Measurements from ENCODE around the gene WDFY2. TPM values are rescaled to one million over a fixed set of nuclear protein-coding genes. Genes with fewer than 3 reads are reported as not detected.

WDFY2 gene
- total and polyA plus RNA-seq, 4 donors = 2.5 to 24.4 (median 11.2) TPM

- intact Hi-C loops (cut with DNase I) = no loop called here
- H3K27me3 ChIP-seq (ENCODE audit: control insufficient read depth in 1 of 2, insufficient read depth in 2 of 2, low read length in 1 of 2) = no peaks in the 10 kb centered on the region
- no peaks in the 10 kb centered on the region for H3K9me3 ChIP-seq (ENCODE audit: control insufficient read depth, low read length)
- DNase-seq = no peak
- no peaks in the 10 kb centered on the region for H3K36me3 ChIP-seq (ENCODE audit: control insufficient read depth in 1 of 2, insufficient read depth in 2 of 2, low read length in 1 of 2)
- no peak overlapping the region for H3K4me3 ChIP-seq (ENCODE audit: low read length in 2 of 2)
- ATAC-seq (ENCODE audit: low FRiP score) = no peak
- no peak overlapping the region for H3K27ac ChIP-seq (ENCODE audit: low read depth in 1 of 2, low read length in 2 of 2)
- peaks cover 0 to 6% of the 10 kb centered on the region in 2 donors for H3K4me1 ChIP-seq (ENCODE audit: control insufficient read depth in 1 of 2, insufficient read depth in 2 of 2, low read length in 2 of 2)
- 36 to 38% methylated on average over 3 of the region's 3 CpGs for WGBS, 2 donors
Measured at GRCh38 chr13:51698352-51698751, 114.1 kb downstream of the WDFY2 start.

- ATAC-seq (ENCODE audit: low FRiP score) (no peak), DNase-seq (no peak)
- Histone ChIP-seq H3K4me3 (ENCODE audit: low read length in 2 of 2) (no peak overlapping the region), H3K4me1 (ENCODE audit: control insufficient read depth in 1 of 2, insufficient read depth in 2 of 2, low read length in 2 of 2) (no peaks in the 10 kb centered on the region), H3K27me3 (ENCODE audit: control insufficient read depth in 1 of 2, insufficient read depth in 2 of 2, low read length in 1 of 2) (no peaks in the 10 kb centered on the region), H3K36me3 (ENCODE audit: control insufficient read depth in 1 of 2, insufficient read depth in 2 of 2, low read length in 1 of 2) (peaks cover 0 to 3% of the 10 kb centered on the region in 2 donors), H3K9me3 (ENCODE audit: control insufficient read depth, low read length) (no peaks in the 10 kb centered on the region), H3K27ac (ENCODE audit: low read depth in 1 of 2, low read length in 2 of 2) (no peak overlapping the region)
- WGBS, 2 donors = 85 to 86% methylated on average over 3 of the region's 3 CpGs
- intact Hi-C loops (cut with DNase I) = no loop called here
Measured at GRCh38 chr13:51704399-51705313, 120.4 kb downstream of the WDFY2 start.

GRCh38 chr13:51707461-51707860 lies 123.2 kb downstream of the WDFY2 start:
- H3K36me3 ChIP-seq (ENCODE audit: control insufficient read depth in 1 of 2, insufficient read depth in 2 of 2, low read length in 1 of 2) = peaks cover 0 to 3% of the 10 kb centered on the region in 2 donors
- H3K27ac ChIP-seq (ENCODE audit: low read depth in 1 of 2, low read length in 2 of 2) = no peak overlapping the region
- no peaks in the 10 kb centered on the region for H3K4me1 ChIP-seq (ENCODE audit: control insufficient read depth in 1 of 2, insufficient read depth in 2 of 2, low read length in 2 of 2)
- H3K4me3 ChIP-seq (ENCODE audit: low read length in 2 of 2) = no peak overlapping the region
- intact Hi-C loops (cut with DNase I) = no loop called here
- H3K27me3 ChIP-seq (ENCODE audit: control insufficient read depth in 1 of 2, insufficient read depth in 2 of 2, low read length in 1 of 2) = no peaks in the 10 kb centered on the region
- DNase-seq (no peak), ATAC-seq (ENCODE audit: low FRiP score) (no peak)
- no peaks in the 10 kb centered on the region for H3K9me3 ChIP-seq (ENCODE audit: control insufficient read depth, low read length)

GRCh38 chr13:51713807-51714206 lies 129.5 kb downstream of the WDFY2 start:
- intact Hi-C loops (cut with DNase I) = no loop called here
- no peak for ATAC-seq (ENCODE audit: low FRiP score)
- 94 to 97% methylated on average over 1 of the region's 1 CpG for WGBS, 2 donors

GRCh38 chr13:51714663-51715168 lies 130.5 kb downstream of the WDFY2 start:
- ATAC-seq (ENCODE audit: low FRiP score) = no peak
- H3K27ac ChIP-seq (ENCODE audit: low read depth in 1 of 2, low read length in 2 of 2) = no peak overlapping the region
- H3K4me1 ChIP-seq (ENCODE audit: control insufficient read depth in 1 of 2, insufficient read depth in 2 of 2, low read length in 2 of 2) = no peaks in the 10 kb centered on the region
- H3K9me3 ChIP-seq (ENCODE audit: control insufficient read depth, low read length) = no peaks in the 10 kb centered on the region
- H3K36me3 ChIP-seq (ENCODE audit: control insufficient read depth in 1 of 2, insufficient read depth in 2 of 2, low read length in 1 of 2) = no peaks in the 10 kb centered on the region
- intact Hi-C loops (cut with DNase I) = no loop called here
- no peaks in the 10 kb centered on the region for H3K27me3 ChIP-seq (ENCODE audit: control insufficient read depth in 1 of 2, insufficient read depth in 2 of 2, low read length in 1 of 2)
- H3K4me3 ChIP-seq (ENCODE audit: low read length in 2 of 2) = no peak overlapping the region
- no peak for DNase-seq
- WGBS, 2 donors = 71% methylated on average over 2 of the region's 2 CpGs

More at GRCh38 chr13:51713807-51714206, 129.5 kb downstream of the WDFY2 start:
- Histone ChIP-seq H3K4me3 (ENCODE audit: low read length in 2 of 2) (no peak overlapping the region), H3K27me3 (ENCODE audit: control insufficient read depth in 1 of 2, insufficient read depth in 2 of 2, low read length in 1 of 2) (no peaks in the 10 kb centered on the region), H3K4me1 (ENCODE audit: control insufficient read depth in 1 of 2, insufficient read depth in 2 of 2, low read length in 2 of 2) (no peaks in the 10 kb centered on the region), H3K27ac (ENCODE audit: low read depth in 1 of 2, low read length in 2 of 2) (no peak overlapping the region), H3K36me3 (ENCODE audit: control insufficient read depth in 1 of 2, insufficient read depth in 2 of 2, low read length in 1 of 2) (no peaks in the 10 kb centered on the region), H3K9me3 (ENCODE audit: control insufficient read depth, low read length) (no peaks in the 10 kb centered on the region)
- DNase-seq = no peak

- intact Hi-C loops (cut with DNase I) = no loop called here
- Histone ChIP-seq H3K4me1 (ENCODE audit: control insufficient read depth in 1 of 2, insufficient read depth in 2 of 2, low read length in 2 of 2) (no peaks in the 10 kb centered on the region), H3K27me3 (ENCODE audit: control insufficient read depth in 1 of 2, insufficient read depth in 2 of 2, low read length in 1 of 2) (no peaks in the 10 kb centered on the region), H3K36me3 (ENCODE audit: control insufficient read depth in 1 of 2, insufficient read depth in 2 of 2, low read length in 1 of 2) (no peaks in the 10 kb centered on the region), H3K9me3 (ENCODE audit: control insufficient read depth, low read length) (no peaks in the 10 kb centered on the region), H3K4me3 (ENCODE audit: low read length in 2 of 2) (no peak overlapping the region), H3K27ac (ENCODE audit: low read depth in 1 of 2, low read length in 2 of 2) (no peak overlapping the region)
- no peak for ATAC-seq (ENCODE audit: low FRiP score)
- no peak for DNase-seq
- WGBS, 2 donors = 94 to 95% methylated on average over 3 of the region's 3 CpGs
Measured at GRCh38 chr13:51715613-51716012, 131.4 kb downstream of the WDFY2 start.

GRCh38 chr13:51717786-51718398 lies 133.6 kb downstream of the WDFY2 start:
- Histone ChIP-seq H3K27ac (ENCODE audit: low read depth in 1 of 2, low read length in 2 of 2) (no peak overlapping the region), H3K4me3 (ENCODE audit: low read length in 2 of 2) (no peak overlapping the region), H3K4me1 (ENCODE audit: control insufficient read depth in 1 of 2, insufficient read depth in 2 of 2, low read length in 2 of 2) (peaks cover 0 to 5% of the 10 kb centered on the region in 2 donors), H3K27me3 (ENCODE audit: control insufficient read depth in 1 of 2, insufficient read depth in 2 of 2, low read length in 1 of 2) (no peaks in the 10 kb centered on the region), H3K36me3 (ENCODE audit: control insufficient read depth in 1 of 2, insufficient read depth in 2 of 2, low read length in 1 of 2) (no peaks in the 10 kb centered on the region), H3K9me3 (ENCODE audit: control insufficient read depth, low read length) (no peaks in the 10 kb centered on the region)
- intact Hi-C loops (cut with DNase I) = no loop called here
- DNase-seq (no peak), ATAC-seq (ENCODE audit: low FRiP score) (no peak)
- 83% methylated on average over 1 of the region's 1 CpG for WGBS, 2 donors

- H3K4me3 ChIP-seq (ENCODE audit: low read length in 2 of 2) = no peak overlapping the region
- no peaks in the 10 kb centered on the region for H3K9me3 ChIP-seq (ENCODE audit: control insufficient read depth, low read length)
- WGBS, 2 donors = 95 to 96% methylated on average over 1 of the region's 1 CpG
- H3K27ac ChIP-seq (ENCODE audit: low read depth in 1 of 2, low read length in 2 of 2) = no peak overlapping the region
- H3K4me1 ChIP-seq (ENCODE audit: control insufficient read depth in 1 of 2, insufficient read depth in 2 of 2, low read length in 2 of 2) = peaks cover 3 to 5% of the 10 kb centered on the region in 2 donors
- H3K36me3 ChIP-seq (ENCODE audit: control insufficient read depth in 1 of 2, insufficient read depth in 2 of 2, low read length in 1 of 2) = no peaks in the 10 kb centered on the region
- no peak for DNase-seq
- no peaks in the 10 kb centered on the region for H3K27me3 ChIP-seq (ENCODE audit: control insufficient read depth in 1 of 2, insufficient read depth in 2 of 2, low read length in 1 of 2)
- no peak for ATAC-seq (ENCODE audit: low FRiP score)
- intact Hi-C loops (cut with DNase I) = no loop called here
Measured at GRCh38 chr13:51719394-51719793, 135.1 kb downstream of the WDFY2 start.
